Measurements from ENCODE around the gene OTOGL. TPM values are rescaled to one million over a fixed set of nuclear protein-coding genes. Genes with fewer than 3 reads are reported as not detected.
"Not testable (repeated sequence)": the region's sequence is repeated elsewhere in the genome, so short reads cannot be mapped to it uniquely, and the experiment has no call there.

OTOGL gene
- total RNA-seq, 1 donor from 2014 or later = 0.03 TPM

DNA sequence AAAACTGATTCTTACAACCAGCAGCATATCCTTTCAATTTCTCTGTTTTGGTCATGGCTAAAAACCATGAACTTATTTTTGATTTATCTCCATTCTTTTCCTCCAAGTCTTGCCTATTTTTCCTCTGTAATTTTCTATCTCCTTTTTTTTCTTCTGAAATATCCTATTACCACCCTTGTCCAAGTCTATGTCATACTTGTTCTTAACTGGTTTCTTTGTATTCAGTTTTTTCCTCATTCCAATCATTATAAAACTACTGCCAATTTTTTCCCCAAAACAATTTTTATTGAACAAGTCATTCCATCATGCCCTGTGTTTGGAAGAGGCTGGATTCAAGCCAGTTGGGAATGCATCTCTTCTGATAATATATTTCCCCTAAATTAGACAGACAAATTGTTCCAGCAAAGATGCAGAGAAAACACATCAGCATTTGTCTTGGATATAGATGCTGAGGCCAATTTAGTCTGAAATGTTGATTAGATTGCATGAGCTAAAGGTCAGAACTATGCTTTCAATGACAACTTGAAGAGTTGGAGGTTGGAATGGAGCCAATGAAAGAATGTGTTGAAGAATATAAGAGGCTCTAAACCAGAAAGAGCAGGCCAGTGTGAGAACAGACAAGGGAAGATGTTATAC is 30.7 kb downstream of the OTOGL start:
- no peak for DNase-seq (ENCODE audit: low spot score)
- no peak for ATAC-seq

DNA sequence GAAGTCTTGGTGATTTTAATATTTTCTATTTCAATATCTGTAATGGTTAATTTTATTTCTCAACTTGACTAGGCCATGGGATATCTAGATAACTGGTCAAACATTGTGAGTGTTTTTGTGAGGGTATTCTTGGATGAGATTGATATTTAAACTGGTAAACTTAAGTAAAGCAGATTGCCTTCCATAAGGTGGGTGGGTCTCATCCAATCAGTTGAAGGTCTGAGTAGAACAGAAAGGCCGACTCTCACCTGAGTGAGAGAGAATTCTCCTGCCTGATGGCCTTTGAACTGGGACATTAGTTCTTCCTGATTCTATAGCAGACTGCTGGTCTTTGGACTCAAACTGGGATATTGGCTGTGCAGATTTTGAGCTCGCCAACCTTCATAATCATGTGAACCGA is 36.3 kb downstream of the OTOGL start:
- DNase-seq (ENCODE audit: low spot score) (no peak), ATAC-seq (no peak)

- no peak for ATAC-seq
These were observed 40.7 kb downstream of the OTOGL start for GRCh38 chr12:80140005-80140404.

DNA sequence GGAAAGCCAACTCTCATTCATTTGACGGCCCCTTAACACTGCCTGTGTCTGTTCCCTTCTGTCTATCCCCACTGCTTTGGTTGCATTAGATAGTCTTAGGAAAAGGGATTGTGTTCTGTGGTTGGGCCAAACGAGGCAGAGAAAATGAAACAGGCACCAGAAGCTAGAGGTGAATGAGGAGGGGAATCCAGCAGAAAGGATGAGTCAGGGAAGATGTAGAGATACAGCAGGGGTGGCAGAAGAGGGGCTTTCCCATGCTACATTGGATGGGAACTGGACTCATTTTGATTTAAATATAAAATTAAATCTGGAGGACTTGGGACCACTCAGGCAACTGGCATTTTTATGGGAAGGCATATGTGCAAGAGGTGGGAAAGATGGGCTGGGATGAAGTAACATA is 43.3 kb downstream of the OTOGL start:
- DNase-seq (ENCODE audit: low spot score) = no peak
- no peak for ATAC-seq

More at GRCh38 chr12:80140005-80140404, 40.7 kb downstream of the OTOGL start:
- DNase-seq (ENCODE audit: low spot score) = no peak

- DNase-seq (ENCODE audit: low spot score) = no peak
- ATAC-seq = no peak
These were observed 44.2 kb downstream of the OTOGL start for GRCh38 chr12:80143537-80143936.

GRCh38 chr12:80149547-80150313 is 50.4 kb downstream of the OTOGL start:
- DNase-seq (ENCODE audit: low spot score); ATAC-seq: not testable (repeated sequence)

DNA sequence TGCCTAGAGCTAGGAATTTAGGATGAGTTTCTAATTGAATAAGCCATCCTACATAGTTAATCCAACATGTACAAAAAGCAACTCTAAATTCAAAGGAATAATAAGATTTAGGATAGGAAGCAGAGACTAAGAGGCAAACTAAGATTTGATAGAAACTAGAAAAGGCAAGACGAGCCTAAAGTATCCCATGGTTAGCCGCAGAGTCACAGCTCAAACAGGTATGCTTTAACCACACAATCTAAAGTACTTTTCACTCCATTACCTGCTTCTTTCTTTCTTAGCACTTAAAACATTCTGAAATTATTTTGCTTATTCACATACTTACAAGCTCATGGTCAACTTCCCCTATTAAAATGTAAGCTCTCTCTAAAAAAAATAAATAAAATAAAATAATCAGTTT is 51.8 kb downstream of the OTOGL start:
- ATAC-seq (no peak), DNase-seq (ENCODE audit: low spot score) (no peak)

GRCh38 chr12:80154261-80154660 is 54.9 kb downstream of the OTOGL start:
- ATAC-seq (no peak), DNase-seq (ENCODE audit: low spot score) (no peak)

- DNase-seq (ENCODE audit: low spot score) (no peak), ATAC-seq (no peak)
These were observed 57.0 kb downstream of the OTOGL start for GRCh38 chr12:80156306-80156705.

GRCh38 chr12:80157645-80158044 is 58.3 kb downstream of the OTOGL start:
- ATAC-seq (no peak), DNase-seq (ENCODE audit: low spot score) (no peak)

GRCh38 chr12:80161612-80162011 is 62.3 kb downstream of the OTOGL start:
- DNase-seq (ENCODE audit: low spot score) = no peak
- ATAC-seq = no peak

DNA sequence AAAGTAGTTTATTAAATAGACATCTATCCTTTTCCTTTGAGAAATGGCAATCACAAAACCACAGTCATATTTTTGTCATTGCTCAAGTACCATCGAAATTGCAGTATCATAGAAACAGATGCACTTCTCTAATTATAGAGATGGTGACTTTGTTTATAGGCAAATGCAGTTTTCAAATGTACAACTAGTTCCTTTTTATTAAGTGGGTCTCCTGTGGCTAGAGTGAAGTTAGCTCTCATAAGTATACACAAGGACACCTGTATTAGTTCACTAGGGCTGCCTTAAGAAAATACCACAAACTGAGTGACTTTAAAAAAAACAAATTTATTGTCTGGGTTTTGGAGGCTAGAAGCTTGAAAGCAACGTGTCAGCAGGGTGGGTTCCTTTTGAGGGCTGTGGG is 62.8 kb downstream of the OTOGL start:
- ATAC-seq = no peak

GRCh38 chr12:80165746-80166145 is 66.4 kb downstream of the OTOGL start:
- DNase-seq (ENCODE audit: low spot score) (no peak), ATAC-seq (no peak)

More for the DNA sequence above, 62.8 kb downstream of the OTOGL start:
- DNase-seq (ENCODE audit: low spot score) = no peak

DNA sequence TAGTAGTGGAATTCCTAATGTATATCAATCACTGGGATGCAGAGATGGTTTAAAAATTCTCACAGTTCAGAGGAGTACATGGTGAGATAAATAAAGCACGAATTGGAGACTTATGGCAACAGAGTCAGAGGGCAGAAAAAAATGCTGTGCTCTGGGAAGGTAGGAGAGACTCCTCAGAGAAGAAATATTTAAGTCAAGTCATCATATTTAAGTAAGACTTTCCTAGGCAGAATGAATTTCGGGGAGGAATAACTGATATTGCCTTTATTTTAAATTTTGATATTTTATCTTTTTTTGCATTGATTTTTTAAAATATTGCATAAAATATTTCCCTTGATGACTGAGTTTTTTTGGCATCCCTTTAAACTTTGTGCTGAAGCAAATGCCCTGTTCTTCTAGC is 67.4 kb downstream of the OTOGL start:
- DNase-seq (ENCODE audit: low spot score) (no peak), ATAC-seq (no peak)

- no peak for ATAC-seq
- DNase-seq (ENCODE audit: low spot score) = no peak
These were observed 69.6 kb downstream of the OTOGL start for GRCh38 chr12:80168936-80169335.

- ATAC-seq (no peak), DNase-seq (ENCODE audit: low spot score) (no peak)
These were observed 71.6 kb downstream of the OTOGL start for GRCh38 chr12:80170915-80171314.

GRCh38 chr12:80173083-80173864 is 73.9 kb downstream of the OTOGL start:
- DNase-seq (ENCODE audit: low spot score) (no peak), ATAC-seq (no peak)

GRCh38 chr12:80175307-80175930 is 76.1 kb downstream of the OTOGL start:
- DNase-seq (ENCODE audit: low spot score) = no peak
- no peak for ATAC-seq

- ATAC-seq = no peak
- DNase-seq (ENCODE audit: low spot score) = no peak
These were observed 77.4 kb downstream of the OTOGL start for GRCh38 chr12:80176706-80177105.

GRCh38 chr12:80178846-80179245 is 79.5 kb downstream of the OTOGL start:
- DNase-seq (ENCODE audit: low spot score) (no peak), ATAC-seq (no peak)

GRCh38 chr12:80183939-80184338 is 84.6 kb downstream of the OTOGL start:
- DNase-seq (ENCODE audit: low spot score) (no peak), ATAC-seq (no peak)

All from left lobe of liver (tissue), 2 donors.